ENCODE measurements around the gene CD34.
"Not testable (repeated sequence)": the region's sequence is repeated elsewhere in the genome, so short reads cannot be mapped to it uniquely, and the experiment has no call there.

CD34 gene

DNA sequence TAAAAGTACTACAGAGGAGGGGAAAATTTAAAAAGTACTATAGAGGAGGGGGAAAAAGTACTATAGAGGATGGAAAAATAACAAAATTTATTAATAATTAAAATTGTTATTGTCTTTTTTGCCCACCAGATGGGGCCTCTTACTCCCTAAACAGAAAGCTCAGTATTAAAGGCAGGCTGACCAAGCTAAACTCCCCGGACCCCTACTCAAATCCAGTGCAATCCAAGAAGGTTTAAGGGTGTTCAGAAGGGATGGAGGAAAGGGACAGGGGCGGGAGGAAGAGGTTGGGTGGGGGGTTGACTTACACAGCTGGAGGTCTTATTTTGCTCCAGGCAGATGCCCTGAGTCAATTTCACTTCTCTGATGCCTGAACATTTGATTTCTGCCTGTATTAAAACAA is 13.7 kb downstream of the CD34 start:
- no peak for ATAC-seq

DNA sequence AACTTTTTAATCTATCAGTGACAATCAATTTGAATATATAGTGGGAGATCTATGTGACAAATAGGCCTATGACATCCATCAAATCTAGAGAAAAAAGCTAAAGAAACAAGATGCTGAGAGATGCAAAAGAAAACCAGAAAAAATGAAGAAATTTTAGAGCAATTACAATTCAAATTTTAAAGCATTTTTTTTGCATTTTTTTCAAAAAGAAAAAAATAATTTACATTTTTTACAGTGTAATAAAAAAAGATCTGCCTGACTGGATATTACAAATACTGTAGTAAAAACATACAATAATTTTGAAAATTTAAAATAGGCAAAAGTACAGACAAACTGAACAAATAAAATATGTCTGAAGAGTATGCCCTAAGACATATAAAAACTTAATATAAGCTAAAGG is 14.4 kb downstream of the CD34 start:
- ATAC-seq = no peak

DNA sequence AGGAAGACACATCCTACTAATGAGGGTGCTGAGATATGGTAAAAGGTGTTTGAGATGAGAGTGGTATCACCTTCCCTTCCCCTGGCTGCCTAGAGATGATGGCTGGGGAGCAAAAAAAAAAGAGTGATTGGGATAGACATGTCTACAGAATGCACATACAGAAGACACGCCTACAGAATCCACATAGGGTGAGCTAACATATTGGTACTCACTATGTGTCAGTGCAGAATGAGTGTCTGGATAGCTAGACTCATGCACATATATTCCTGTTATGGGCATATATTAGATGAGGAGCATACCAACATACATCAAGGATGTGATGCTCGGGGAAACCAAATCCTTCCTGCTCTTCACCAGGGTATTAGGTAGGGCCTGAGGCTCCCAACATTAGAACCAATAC is 16.2 kb downstream of the CD34 start:
- no peak for ATAC-seq

DNA sequence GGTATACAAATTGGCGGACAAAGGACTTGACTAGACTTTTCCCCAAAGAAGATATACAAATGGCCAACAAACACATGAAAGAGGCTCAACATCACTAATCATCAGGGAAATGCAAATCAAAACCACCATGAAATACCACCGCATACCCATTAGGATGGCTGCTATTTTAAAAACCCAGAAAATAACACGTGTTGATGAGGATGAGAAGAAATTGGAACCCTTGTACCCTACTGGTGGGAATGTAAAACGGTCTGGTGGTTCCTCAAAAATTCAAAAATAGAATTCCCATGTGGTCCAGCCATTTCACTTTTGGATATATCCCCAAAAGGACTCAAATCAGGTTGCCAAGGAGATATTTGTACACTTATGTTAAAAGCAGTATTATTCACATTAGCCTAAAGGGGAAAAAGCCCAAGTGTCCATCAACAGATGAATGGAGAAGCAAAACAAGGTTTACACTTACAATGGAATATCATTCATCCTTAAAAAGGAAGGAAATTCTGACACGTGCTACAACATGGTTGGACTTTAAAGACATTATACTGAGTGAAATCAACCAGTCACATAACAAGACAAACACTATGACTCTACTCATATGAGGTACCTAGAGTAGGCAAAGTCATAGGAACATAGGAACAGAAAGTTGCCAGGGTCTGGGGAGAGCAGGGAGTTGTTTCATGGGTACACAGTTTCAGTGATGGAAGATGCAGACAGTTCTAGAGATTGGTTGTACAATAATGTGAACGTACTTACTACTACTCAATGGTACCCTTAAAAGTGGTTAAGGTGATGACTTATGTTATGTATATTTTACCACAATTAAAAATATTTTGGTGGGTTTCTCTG is 17.0 kb downstream of the CD34 start:
- no peak for ATAC-seq

DNA sequence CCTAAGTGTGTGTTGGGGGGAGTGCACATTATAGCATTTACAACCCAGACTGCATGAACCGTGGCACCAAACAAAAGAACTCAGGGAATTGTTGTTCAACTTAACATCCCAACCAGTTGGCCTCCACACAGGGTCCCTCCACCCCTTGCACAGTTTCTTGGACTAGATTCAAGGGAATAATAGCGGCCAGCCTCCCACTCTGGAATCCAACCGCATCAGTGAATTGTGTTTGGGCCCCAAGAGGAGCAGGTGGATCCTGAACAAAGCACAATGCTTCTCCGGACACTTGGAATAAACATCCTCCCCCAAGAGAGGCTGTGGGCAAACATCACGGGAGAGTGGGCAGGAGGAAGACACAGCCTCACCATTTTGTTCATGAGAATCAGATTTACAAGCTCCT is 18.2 kb downstream of the CD34 start:
- ATAC-seq = no peak

DNA sequence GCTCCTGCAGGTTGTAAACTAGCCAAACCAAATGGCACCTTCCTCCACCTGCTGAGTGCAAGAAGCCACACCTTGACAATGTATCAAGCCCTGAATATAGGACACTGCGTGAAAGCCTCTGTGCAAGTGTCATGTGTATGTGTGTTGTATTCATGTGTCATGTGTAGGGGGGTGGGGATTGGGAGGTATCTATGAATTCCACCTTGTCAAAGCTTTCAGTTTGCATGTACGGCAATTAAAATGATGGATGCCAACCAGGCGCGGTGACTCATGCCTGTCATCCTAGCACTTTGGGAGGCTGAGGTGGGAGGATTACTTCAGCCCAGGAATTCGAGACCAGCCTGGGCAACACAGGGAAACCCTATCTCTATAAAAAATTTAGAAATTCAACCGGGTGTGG is 19.8 kb downstream of the CD34 start:
- no peak for ATAC-seq

DNA sequence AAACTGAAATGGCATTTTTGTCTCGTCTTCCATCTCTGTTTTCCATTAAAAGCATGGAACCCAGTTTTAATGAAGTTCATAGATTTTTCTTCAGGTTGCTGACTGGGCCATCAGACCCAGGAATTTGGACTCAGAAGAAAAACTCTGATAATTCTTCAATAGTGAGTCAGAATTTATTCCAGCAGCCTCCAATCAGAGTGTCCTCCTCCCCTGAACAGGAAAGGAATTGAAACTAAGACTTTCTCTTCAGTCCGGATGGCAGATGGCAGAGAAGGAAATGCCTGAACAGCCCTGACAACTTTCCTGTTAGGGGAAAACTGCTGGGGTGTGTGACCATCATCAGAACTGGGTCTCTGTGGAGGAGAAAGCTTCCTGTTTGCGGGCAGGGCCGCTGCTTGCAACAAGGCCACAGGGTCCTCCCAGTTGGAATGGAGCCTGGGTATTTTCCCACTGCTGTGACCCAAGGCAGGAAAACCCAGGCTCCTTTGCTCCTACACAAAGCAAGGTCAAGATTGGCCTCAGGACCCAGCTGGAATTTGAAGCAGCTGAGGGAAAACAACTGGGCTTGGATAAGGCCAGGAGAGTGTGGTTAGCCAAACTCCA is 20.7 kb downstream of the CD34 start:
- no peak for ATAC-seq

DNA sequence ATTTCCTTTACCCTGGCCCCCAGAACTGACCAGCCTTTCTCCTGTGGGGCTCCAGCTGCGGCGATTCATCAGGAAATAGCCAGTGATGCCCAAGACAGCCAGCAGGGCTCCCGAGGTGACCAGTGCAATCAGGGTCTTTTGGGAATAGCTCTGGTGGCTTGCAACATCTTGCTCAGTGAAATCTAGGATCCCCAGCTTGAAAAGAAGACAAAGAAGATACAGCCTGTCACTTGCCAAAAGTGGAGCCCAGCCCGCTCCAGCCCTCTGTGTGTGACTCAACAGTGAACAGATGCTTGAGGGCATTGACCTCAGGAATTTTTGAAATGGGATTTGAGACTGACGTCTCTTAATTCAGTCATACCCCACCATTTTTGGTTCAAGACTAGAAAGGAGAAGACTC is 22.3 kb downstream of the CD34 start:
- no peak for ATAC-seq

DNA sequence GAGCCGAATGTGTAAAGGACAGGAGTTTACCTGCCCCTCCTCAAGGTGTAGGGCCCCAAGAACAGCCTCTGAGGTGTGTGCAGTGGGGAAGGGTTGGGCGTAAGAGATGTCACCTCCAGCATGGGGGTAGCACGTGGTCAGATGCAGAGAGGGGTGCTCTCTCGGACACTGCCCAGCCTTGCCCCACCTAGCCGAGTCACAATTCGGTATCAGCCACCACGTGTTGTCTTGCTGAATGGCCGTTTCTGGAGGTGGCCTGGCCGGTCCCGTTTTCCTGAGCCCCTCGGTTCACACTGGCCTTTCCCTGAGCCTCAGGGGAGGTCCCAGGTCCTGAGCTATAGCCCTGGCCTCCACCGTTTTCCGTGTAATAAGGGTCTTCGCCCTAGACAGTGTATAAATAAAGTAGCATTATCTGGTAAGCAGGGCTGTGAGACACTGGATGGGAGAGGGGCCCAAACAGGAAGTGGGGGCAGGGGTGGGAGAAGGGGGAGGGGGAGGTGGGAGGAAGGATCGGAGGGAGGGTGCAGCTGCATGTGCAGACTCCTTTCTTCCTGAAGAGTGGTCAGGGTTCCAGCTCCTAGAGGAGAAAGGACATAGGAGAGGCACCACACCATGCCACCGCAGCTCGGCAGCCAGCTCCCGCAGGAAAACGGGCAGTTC is 23.3 kb downstream of the CD34 start:
- ATAC-seq = no peak

DNA sequence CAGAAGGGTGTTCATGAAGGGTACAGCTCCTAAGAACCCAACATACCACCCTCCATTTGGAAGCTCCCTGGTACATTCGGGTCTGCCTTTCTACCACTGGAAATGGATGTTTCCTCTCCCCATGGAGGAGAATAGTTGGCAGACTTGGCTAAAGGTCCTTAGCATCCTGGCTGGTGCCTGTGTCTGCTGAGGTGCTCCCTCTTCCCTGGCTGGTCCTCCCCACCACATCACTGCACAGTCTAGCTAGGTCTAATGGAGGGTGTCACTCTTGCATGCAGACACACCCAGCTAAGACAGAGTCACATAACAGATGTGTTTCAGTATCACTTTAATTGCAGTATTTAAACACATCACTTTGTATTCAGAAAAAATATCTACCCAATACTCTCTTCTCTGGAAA is 24.7 kb downstream of the CD34 start:
- no peak for ATAC-seq

DNA sequence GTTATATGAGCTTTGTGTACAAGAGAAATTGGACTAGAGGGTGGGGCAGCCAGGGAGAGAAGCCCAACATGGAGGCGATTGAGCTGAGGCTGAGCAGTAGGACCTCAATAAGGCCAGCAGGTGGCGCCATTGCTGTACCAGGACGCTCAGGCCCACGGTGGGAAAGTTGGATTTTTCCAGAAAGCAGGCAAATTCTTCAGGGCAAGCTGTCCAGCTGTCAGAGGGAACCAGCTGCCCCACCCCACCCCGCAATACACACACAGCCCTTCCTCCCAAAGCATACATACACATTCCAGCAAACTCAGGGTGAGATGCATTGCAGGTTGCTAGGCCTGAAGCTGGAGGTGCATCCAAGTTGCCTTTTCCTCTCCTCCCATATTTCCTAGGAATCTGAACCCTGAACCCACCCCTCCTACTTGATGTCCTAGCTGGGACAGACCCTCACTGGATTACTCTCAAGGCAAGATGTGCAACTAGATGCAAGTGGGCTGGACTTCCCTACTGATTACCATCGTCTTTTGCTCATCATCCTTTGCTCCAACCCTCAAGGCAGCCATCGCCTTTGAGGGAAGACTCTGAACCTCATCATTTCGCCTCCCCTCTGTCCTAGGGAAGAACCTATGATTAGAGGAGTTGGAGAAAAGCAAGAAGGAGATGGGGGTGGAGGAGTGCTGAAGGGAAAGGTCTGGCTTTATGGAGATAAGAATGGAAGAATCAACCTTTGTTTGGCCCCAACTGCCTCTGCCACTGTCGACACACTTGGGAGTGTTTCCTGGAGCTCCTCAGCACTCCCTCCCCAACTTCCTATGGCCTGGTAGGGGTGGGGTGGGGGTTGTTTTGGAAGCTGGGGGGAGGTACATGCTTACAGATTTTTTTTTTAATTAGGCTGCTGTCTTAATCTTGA is 25.5 kb downstream of the CD34 start:
- ATAC-seq = peak; percentile 33 to 54

DNA sequence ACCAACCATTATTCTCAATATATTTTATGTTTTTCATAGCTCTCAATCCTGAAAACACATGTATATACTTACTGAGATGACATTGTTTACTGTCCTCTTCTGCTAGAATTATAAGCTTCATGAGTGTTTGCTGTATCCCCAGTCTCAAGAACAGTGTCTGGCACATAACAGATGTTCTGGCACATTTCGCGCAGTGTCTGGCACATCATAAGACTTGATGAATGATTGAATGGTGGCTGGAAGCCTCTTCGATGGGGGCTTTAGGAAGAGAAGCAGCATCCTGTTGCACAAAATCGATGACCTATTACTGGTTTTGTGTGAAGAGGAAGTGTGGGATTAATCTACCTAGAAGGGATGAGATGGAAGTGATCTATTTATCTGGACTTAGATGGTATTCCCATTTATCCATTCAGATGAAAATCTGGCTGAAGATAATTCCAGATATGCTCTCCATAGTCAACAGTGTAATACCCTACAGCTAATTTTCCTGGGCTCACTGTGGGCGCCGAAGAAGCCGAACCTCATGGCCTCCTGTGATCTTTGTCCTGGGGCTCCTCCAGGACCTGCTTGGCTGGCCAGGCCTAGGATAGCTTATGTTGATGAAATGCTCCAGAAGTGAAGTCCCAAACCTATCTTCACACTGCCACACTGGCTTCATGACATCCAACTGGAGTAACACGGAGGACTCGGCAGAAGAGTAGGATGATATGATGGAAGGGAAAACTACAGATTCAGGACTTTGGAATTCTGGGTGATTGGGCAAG is 26.5 kb downstream of the CD34 start:
- no peak for ATAC-seq

DNA sequence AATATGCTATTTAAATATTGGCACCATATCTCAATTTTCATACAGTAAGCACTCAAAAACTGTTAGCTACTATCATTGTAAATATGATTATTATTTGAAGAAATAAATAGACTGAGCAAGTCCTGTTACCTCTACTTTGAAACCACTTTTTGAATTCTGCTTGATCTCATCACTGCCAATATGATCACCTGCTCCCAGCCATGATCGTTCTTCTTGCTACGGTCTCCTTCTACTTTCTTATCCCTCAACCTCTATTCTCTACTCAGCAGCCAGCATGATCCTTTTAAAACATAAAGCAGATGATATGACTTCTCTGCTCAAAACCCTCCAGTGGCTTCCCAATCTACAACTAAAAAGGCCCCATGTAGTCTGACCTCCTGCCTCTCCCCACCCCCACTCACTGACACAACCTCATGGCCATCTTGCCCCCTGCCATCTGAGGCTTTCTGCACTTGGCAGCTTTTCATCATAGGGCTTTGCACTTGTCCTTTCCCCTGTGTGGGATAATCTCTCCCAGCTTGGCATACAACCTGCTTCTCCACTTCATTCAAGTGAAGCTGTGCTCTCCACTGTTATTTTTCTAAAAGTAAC is 27.2 kb downstream of the CD34 start:
- peak in 1 of 2 donors; percentile 2 for ATAC-seq

DNA sequence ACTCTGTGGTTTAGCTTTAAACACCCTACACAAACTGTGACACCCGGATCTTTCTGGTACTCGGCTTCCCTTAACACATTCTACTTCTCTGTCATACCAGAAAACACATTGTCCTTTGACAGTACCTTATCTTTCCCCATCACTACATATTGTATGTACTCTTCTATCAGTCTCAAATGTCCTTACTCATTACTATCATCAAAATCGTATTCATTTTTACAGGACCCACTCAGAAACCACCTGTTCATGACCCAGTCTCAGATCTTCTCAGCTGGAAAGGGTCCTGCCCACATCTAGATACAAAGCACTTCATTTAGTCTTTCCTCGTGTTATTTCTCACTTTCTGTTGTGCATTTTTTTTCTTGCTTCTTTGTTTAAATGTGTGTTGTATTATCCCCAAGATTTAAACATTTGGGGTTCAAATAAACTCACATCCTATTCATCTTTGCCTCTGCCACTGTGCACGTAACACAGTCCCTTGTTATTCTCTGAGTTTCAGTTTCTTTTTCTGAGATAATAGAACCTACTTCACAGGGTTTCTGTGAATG is 27.7 kb downstream of the CD34 start:
- ATAC-seq = peak; percentile 87 to 88

DNA sequence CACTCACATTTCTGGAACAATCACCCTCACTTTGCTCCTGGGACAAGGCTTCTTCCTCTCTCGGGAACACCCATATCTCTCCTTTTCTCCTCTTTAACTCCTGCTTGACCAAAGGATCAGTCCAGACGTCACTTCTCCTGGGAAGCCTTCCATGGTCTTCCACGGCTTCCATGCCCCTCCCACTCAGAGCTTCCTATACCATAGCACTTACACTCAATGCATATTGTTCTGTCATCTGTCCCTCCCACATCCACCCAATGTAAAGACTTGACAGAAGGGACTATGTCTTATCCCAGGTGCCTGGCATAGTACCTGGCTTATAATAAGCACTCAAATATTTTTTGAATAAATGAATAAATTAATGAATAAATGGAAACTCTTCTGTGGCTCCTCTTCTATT is 28.2 kb downstream of the CD34 start:
- no peak for ATAC-seq

DNA sequence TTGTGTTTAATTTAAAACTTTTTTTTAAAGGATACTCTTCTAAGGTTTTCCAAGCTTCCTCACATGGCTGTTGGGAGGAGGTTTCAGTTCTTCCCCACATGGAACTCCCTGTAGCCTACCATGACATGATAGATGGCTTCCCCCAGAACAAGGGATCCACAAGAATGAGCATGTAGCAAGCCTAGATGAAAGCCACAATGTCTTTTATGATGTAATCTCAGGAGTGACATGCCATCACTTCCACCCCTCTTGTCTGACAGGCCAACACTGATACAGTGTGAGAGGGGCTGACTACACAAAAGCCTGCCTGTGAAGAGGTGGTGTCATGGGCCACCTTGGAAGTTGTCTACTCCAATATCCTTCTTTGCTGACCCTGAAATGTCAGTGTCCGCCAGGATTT is 32.0 kb downstream of the CD34 start:
- no peak for ATAC-seq

DNA sequence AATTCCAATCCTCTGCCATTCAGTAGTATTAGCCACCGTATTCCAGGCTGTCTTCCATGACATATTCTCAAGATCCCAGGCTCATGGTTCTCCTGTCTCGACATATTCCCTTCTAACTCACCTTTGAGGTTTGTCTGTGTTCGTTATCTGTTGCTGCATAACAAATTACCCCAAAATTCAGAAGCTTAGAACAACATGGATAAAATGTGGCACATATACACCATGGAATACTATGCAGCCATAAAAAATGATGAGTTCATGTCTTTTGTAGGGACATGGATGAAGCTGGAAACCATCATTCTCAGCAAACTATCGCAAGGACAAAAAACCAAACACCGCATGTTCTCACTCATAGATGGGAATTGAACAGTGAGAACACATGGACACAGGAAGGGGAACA is 33.0 kb downstream of the CD34 start:
- not testable (repeated sequence) for ATAC-seq

DNA sequence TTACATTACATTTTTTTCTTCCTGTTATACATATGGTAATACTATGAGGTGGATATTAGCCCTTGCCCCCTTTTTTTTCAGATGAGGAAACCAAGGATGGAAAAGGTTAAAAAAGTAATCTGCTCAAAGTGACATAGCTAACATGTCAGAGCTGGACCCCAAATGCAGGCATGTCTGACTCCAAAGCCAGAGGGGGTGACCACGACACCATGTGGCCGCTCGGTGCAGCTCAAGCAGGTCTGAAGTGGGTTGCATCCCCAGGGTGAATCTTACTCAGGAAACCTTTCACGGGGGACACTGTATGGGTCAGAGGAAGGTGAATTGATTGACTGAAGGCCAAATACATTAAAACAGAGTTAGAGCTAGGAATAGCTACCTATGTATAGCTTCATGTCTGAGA is 34.8 kb downstream of the CD34 start:
- ATAC-seq = no peak

DNA sequence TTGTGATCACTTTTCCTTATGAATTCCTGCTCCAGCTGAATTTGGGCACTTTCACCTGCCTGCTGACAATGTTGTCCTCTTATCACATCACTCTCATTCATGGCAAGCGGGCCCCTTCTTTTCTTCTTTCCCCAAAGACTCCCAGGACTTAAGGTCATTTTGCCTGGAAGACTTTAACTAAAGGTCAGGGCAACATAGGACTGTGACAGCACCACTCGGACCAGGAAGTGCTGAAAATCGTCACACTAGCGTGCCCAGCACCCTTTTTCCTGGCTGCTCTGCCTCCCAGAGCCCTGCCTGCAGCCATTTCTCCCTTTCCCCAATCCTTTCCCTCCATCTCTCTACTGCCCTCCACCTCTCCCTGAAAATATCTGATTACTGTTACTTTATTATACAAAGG is 35.4 kb downstream of the CD34 start:
- no peak for ATAC-seq

DNA sequence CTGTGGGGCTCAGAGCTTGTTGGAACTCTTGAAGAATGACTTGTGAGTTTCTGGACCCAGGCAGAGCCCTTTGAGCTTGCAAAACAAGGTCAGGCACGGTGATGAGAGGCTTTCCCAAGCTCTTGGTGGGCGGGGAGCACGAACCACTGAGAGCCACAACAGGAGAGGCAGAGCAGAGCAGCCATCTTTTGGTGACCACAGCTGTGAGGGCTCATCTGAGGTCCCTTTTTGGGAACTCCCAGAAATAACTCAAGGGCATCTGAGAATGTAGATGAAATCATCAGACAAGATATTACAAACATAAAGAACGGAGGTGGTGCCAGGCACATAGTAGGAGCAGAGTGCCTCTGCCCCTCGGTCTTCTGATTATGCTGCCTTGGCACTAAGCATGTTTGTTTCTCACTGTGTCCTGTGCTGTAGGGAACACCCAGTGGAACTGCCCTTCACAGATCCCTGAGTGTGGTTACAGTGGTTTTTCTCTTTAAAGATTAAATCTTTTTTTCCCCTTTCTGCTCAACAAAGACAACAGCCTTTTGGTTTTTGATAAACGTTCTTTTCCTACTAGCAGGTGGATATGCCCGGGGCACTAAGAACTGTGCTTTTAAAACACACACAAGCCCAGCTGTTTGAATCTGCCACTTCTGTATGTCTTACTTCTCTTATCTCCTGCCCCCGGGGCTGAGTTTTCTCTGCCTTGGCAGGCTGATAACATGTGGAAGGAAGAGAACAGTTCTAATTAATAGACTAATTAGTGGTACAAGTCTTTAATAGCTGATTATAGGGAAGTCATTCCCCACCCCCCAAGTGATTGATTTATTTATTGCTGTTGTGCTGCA is 37.7 kb downstream of the CD34 start:
- peak in 1 of 2 donors; percentile 11 for ATAC-seq

DNA sequence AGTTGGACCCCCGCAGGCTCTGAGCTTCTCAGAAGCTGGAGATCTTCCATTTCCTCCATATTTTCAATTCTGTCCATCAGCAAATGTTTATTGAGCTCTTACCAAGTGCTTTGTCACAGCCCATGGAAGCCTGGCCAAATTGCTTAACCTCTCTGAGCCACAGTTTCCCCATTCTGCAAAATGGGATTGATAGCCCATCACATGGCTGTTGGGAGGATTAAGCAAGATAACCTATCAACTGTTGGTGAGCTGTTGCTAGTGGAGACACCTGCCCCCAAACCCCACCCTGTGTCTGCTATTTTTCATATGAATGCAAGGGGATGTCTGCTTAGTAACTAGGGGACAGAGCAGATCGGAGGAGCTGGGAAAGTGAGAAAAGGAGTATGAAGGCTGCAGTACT is 38.3 kb downstream of the CD34 start:
- ATAC-seq = no peak
